Kidney epithelial cell (primary cell): ENCODE measurements around the gene CAVIN3. TPM values are rescaled to one million over a fixed set of nuclear protein-coding genes. Genes with fewer than 3 reads are reported as not detected.

Experiments used
- DNase-seq: peaks from one replicate; pipeline ENCODE4 v3.0.0-alpha.2; 2010; ENCODE audit warnings: low read depth
- H3K27me3 ChIP-seq: 2 replicates; pipeline ENCODE4 v1.6.0; 2011; ENCODE audit warnings: low read length; ENCODE audit not compliant: control insufficient read depth, insufficient read depth
- H3K36me3 ChIP-seq: 2 replicates; pipeline ENCODE4 v1.5.1; 2011; ENCODE audit warnings: low read length; ENCODE audit not compliant: control insufficient read depth, insufficient read depth
- H3K4me3 ChIP-seq: 2 replicates; pipeline ENCODE4 v1.5.1; 2011; ENCODE audit warnings: low read depth, mild to moderate bottlenecking, control low read depth, low read length
- total RNA-seq: library from RNA; depleted of rRNA; stranded (reverse); fragments of >200 nt; gene quantifications from 2 replicates; pipeline ENCODE4 v1.2.3, GENCODE V29; 2015
- TF ChIP-seq, protein P1 (sequence below): IDR thresholded peaks from 2 replicates; pipeline ENCODE4 v1.5.1; 2011; ENCODE audit warnings: mild to moderate bottlenecking, moderate library complexity, low read length, control low read depth, inconsistent platforms; ENCODE audit not compliant: insufficient read depth, poor library complexity, severe bottlenecking

The CAVIN3 gene
- total RNA-seq, 1 donor from 2014 or later, result 93.7 TPM

DNA sequence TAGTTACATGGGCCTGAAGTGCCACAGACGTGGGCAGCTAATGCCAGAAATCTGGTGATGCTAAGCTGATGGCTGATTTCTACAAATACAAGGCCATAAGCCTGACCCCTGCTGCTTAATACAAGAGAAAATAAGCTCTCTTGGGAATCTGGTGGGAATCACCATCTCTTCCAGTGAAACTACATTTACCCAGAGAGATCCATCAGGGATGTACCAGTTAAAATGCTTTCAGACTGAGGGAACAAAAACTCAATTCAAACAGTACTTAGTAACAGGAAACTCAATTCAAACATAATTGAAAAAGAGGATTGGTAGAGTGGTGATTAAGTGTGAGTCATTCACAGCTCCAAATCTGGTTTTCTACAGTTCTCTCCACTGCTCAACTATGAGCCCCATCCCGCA, 1.7 kb upstream of the CAVIN3 start:
- TF ChIP-seq, protein P1, sequence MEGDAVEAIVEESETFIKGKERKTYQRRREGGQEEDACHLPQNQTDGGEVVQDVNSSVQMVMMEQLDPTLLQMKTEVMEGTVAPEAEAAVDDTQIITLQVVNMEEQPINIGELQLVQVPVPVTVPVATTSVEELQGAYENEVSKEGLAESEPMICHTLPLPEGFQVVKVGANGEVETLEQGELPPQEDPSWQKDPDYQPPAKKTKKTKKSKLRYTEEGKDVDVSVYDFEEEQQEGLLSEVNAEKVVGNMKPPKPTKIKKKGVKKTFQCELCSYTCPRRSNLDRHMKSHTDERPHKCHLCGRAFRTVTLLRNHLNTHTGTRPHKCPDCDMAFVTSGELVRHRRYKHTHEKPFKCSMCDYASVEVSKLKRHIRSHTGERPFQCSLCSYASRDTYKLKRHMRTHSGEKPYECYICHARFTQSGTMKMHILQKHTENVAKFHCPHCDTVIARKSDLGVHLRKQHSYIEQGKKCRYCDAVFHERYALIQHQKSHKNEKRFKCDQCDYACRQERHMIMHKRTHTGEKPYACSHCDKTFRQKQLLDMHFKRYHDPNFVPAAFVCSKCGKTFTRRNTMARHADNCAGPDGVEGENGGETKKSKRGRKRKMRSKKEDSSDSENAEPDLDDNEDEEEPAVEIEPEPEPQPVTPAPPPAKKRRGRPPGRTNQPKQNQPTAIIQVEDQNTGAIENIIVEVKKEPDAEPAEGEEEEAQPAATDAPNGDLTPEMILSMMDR, result no peak
- Histone ChIP-seq H3K36me3 (no peaks in the 10 kb centered on the region), H3K4me3 (no peak overlapping the region), H3K27me3 (no peaks in the 10 kb centered on the region)
- no peak for DNase-seq

DNA sequence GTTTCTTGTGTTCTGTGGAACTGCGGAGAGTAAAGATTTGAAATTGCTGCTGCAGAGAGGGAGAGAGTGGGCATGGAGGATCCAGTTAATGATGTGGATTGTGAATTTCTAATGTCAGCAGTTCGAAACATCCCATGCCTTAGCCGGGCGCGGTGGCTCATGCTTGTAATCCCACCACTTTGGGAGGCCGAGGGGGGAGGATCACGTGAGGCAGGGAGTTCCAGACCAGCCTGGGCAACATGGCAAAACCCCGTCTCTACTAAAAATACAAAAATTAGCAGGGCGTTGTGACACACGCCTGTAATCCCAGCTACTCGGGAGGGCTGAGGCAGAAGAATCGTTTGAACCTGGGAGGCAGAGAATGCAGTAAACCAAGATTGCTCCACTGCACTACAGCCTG, 1.1 kb upstream of the CAVIN3 start:
- Histone ChIP-seq H3K4me3 (no peak overlapping the region), H3K27me3 (no peaks in the 10 kb centered on the region), H3K36me3 (no peaks in the 10 kb centered on the region)
- TF ChIP-seq, protein P1, result no peak
- DNase-seq, result no peak

DNA sequence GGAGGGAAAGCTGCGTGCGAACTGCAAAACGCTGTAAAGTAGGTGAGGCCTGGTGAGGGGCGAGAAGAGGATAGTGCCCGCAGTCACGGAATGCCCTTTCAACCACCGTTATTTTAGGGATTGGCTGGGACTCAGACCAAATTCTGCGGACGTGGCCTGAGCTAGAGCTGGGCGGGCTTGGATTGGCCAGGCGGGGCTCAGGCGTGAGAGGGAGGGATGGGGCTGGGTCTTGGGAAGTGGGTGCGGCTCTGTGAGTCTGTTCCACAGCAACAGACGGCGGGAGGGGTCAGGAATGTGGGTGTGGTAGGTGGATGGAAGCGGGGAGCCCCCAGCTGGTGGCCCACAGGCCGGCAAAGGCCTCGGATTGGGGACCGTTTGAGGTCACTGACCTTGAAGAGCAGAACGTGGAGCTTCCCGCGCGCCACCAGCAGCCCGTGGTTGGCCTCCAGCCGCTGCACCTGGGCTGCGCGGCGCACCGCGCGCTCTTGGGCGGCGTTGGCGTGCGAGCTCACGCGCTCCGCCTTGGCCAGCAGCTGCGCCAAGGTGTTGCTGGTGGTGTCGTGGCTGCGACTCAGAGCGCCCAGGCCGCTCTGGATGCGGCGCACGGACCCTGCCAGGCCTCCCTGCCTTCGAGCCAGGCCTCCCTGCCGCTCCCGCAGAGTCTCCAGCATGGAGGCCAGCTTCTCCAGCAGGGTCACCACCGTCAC, 444 bp downstream of the CAVIN3 start:
- TF ChIP-seq, protein P1, result no peak
- H3K4me3 ChIP-seq, result peak overlapping the region; percentile 45
- no peaks in the 10 kb centered on the region for H3K36me3 ChIP-seq
- DNase-seq, result no peak
- H3K27me3 ChIP-seq, result no peaks in the 10 kb centered on the region

DNA sequence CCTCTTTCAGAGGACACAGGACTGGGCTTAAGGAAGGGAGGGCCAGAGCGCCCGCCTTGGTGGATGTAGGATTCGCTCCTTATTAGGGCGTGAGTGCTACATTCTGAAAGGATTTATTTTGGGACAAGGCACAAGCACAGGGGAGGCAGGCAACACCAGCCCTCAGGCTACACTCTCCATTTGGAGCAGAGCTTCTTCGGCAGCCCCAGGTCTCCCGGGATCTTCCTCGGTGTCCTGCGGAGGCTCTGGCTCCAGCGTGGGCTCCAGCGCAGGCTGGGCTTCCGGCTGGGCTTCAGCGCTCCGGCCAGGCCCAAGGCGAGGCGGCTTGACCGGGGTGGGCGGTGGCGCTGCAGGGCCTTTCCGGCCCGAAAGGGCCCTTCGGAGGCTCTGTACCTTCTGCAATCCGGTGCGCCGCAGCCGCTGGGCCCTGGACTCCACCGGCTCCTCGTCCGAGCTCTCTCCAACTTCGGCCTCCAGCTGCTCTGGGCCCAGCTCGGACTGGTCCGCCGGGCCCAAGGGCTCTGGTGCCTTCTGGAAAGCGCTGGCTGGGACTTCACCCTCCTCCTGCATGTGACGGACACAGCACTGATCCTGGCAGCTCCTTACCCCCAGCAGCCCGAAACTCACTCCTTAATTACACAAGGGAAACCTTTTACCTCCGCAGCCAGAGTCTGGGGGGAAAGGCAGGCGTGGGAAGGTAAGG, 1.1 kb downstream of the CAVIN3 start:
- DNase-seq, result no peak
- H3K36me3 ChIP-seq, result no peaks in the 10 kb centered on the region
- peak overlapping the region; percentile 45 for H3K4me3 ChIP-seq
- H3K27me3 ChIP-seq, result no peaks in the 10 kb centered on the region
- TF ChIP-seq, protein P1, result no peak

DNA sequence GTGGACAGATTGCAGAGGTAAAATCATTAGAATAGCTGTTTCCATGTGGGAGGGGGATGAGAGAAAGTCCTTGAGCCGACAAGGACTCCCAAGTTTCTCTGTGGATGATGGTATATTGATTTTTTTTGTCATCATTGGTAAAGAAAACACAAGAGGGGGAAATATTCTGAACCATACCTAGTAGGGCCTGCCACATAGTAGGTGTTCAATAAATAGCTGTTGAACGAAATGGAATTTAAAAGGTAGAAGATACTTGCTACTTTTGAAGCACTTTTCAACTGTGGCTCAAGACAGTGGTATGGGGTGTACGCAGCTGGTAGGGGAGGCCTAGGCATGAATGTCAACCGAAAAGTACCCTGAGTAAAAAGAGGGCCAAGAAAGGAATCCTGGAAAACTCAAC, 2.1 kb downstream of the CAVIN3 start:
- Histone ChIP-seq H3K36me3 (no peaks in the 10 kb centered on the region), H3K27me3 (no peaks in the 10 kb centered on the region), H3K4me3 (no peak overlapping the region)
- no peak for DNase-seq
- TF ChIP-seq, protein P1, result no peak
